Stomach smooth muscle (tissue), 2 donors: ENCODE results near the gene ZKSCAN4.

Experiments used
- H3K27ac ChIP-seq: one replicate; pipeline ENCODE4 v1.7.0; 2013; ENCODE audit warnings: mild to moderate bottlenecking, low read length, inconsistent platforms
- H3K27me3 ChIP-seq, 2 donors: one replicate each; pipeline ENCODE4 v1.7.0; 2013; ENCODE audit warnings: low read length in 2 of 2; ENCODE audit not compliant: insufficient read depth in 2 of 2, control insufficient read depth in 1 of 2
- H3K36me3 ChIP-seq, 2 donors: one replicate each; pipeline ENCODE4 v1.7.0; 2013; ENCODE audit warnings: low read length in 2 of 2; ENCODE audit not compliant: control insufficient read depth in 2 of 2, insufficient read depth in 2 of 2
- H3K4me1 ChIP-seq: one replicate; pipeline ENCODE4 v1.7.0; 2013; ENCODE audit warnings: low read length; ENCODE audit not compliant: control insufficient read depth, insufficient read depth
- H3K4me3 ChIP-seq, 2 donors: one replicate each; pipeline ENCODE4 v1.7.0; 2013; ENCODE audit warnings: low read length in 2 of 2
- H3K9ac ChIP-seq, 2 donors: one replicate each; pipeline ENCODE4 v1.7.0; 2013; ENCODE audit warnings: low read length in 2 of 2, mild to moderate bottlenecking in 1 of 2
- H3K9me3 ChIP-seq, 2 donors: one replicate each; pipeline ENCODE4 v1.7.0; 2013; ENCODE audit warnings: low read length in 2 of 2; ENCODE audit not compliant: control insufficient read depth in 2 of 2
- donor health status: healthy.
- donor health status: Pancreatic carcinoma.

ZKSCAN4 gene

DNA sequence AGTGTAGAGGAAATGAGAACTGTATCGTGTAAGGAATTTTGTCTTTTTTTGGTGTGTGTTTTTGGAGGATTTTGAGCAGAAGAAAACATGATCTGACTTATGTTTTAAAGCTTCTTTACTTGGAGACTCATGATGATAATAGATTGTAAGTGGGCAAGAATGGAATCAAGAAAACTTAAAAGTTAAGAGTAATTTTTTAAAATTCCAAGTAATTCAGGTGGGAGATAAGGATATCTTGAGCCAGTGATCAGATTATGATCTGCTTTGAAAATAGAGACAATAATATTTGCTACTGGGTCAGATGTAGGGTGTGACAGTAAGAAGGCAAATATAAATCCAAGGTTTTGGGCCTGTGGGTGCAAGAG is 15.6 kb upstream of the ZKSCAN4 start:
- Histone ChIP-seq H3K27ac (peak overlapping the region; percentile 81), H3K4me3 (peak overlapping the region; percentile 73 to 91)

DNA sequence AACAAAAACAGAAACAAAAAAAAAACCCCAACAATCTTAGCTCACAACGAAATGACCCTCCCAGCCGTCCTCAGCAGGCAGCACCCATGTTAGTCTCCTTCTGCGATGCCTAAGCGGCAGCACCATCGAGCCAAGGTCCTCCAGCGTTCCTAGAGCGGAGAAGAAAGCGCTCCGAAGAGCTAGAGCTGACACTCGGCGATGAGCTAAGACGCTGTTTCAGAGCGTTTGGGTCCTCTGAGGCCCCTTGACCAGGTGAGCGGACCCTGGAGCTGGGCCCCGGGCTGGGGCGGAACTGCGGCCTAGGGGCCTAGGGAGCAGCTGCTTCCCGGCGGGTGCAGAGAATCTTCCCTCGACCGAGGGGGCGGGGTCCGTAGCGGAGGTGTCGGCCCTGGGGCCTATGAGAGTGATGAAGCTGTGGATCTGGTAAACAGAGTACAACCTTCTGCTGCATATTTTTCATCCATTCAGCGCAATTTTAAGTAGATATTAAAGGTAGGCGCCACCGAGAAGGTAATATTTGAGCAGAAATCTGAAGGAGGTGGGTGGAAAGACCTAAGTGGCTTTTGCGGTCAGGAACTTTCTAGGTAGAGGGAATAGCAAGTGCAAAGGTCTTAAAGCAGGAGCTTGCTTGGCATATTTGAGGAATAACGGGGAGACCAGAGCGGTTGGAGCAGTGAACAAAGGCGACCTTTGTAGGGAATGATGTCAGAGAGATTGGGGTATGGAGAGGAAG is 15.1 kb upstream of the ZKSCAN4 start, which contains the start of gene ZSCAN26:
ZSCAN26 (plus strand) TSS at position 182 of the 733 bp plus-strand sequence. CDS start 4,777 bp downstream, outside the sequence.
- Histone ChIP-seq H3K9ac (peak within 1 kb of the TSS; percentile 89 to 90), H3K27ac (peak within 1 kb of the TSS; percentile 81), H3K27me3 (no peaks in the 10 kb centered on the region), H3K4me1 (peaks cover 3% of the 10 kb centered on the region), H3K4me3 (peak within 1 kb of the TSS; percentile 73 to 91), H3K9me3 (no peaks in the 10 kb centered on the region), H3K36me3 (peaks cover 4 to 7% of the 10 kb centered on the region in 2 donors)

More for the DNA sequence above, 15.6 kb upstream of the ZKSCAN4 start:
- Histone ChIP-seq H3K4me1 (peaks cover 3% of the 10 kb centered on the region), H3K27me3 (no peaks in the 10 kb centered on the region), H3K9me3 (no peaks in the 10 kb centered on the region), H3K9ac (peak overlapping the region; percentile 89 to 90), H3K36me3 (peaks cover 10 to 11% of the 10 kb centered on the region in 2 donors)

DNA sequence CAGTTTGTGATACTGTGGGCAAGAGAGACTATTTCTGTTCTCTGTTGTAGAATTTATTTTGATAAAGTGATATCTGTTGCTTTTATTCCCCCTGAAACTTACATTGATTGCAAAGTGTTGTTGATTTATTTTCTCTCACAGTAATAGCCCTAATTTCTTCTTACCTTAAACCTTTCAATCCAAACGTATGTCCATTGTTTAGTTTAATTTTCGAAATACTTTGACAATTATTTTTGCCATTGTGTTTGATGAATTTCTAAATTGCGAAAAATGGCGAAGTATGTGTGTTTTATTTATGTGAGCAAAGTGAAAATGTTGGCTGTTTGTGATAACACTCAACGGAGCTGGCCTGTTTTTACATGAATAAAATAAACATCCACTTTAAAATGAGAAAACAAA is 14.5 kb upstream of the ZKSCAN4 start:
- peak overlapping the region; percentile 89 to 90 for H3K9ac ChIP-seq
- H3K4me1 ChIP-seq = peaks cover 3% of the 10 kb centered on the region
- H3K4me3 ChIP-seq = peak overlapping the region; percentile 73 to 91
- peaks cover 0 to 2% of the 10 kb centered on the region in 2 donors for H3K36me3 ChIP-seq
- H3K27me3 ChIP-seq = no peaks in the 10 kb centered on the region
- peak overlapping the region; percentile 81 for H3K27ac ChIP-seq
- H3K9me3 ChIP-seq = no peaks in the 10 kb centered on the region

DNA sequence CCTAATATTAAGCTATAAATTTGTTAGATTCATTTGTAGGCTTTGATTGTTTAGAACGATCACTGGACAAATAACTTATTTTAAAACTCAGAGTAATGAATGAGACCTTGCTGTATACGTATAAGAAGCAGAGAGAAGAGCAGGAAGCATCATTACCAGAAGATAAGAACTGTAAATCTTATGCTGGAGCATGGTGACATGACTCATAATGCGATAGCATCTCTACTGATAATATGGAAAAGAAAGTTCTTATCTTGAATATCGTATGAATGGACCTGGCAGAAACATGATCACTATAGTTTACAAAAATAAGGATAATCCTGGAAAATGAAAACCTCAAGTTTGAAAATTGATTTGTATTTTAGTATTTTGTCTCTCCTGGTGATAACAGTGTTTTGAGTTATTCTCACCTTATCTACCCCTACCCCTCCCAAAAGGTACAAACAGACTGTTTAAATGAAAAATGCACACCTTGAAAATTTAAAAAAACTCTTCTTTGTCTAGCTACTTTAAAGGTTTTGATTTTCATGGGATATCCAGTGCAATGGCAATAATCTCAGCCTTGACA is 12.8 kb upstream of the ZKSCAN4 start:
- no peak overlapping the region for H3K27ac ChIP-seq
- no peak overlapping the region for H3K9ac ChIP-seq
- H3K36me3 ChIP-seq = no peaks in the 10 kb centered on the region
- peaks cover 3% of the 10 kb centered on the region for H3K4me1 ChIP-seq
- H3K4me3 ChIP-seq = no peak overlapping the region
- H3K9me3 ChIP-seq = no peaks in the 10 kb centered on the region
- no peaks in the 10 kb centered on the region for H3K27me3 ChIP-seq

DNA sequence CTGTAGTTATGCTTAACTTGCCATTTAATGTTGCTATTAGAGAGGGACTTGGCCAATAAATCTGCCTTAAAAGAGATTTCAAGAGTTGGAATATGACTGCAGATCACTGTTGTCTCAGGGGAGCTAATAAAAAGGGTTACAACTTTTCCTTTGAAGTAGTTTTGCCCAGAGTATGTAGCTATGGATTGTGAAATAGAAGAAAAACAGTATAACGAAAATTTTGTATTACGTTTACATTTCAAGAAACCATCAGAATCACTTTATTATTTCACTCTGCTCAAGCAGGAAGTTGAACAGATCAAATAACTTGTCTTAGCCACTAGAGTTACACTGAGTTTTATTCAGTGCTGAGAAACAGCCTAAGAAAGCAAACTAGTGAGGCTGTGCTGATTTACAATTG is 11.9 kb upstream of the ZKSCAN4 start:
- no peak overlapping the region for H3K4me3 ChIP-seq
- H3K27ac ChIP-seq = no peak overlapping the region
- no peaks in the 10 kb centered on the region for H3K27me3 ChIP-seq
- H3K36me3 ChIP-seq = no peaks in the 10 kb centered on the region
- peaks cover 6% of the 10 kb centered on the region for H3K4me1 ChIP-seq
- H3K9me3 ChIP-seq = peaks cover 3 to 6% of the 10 kb centered on the region in 2 donors
- H3K9ac ChIP-seq = no peak overlapping the region

DNA sequence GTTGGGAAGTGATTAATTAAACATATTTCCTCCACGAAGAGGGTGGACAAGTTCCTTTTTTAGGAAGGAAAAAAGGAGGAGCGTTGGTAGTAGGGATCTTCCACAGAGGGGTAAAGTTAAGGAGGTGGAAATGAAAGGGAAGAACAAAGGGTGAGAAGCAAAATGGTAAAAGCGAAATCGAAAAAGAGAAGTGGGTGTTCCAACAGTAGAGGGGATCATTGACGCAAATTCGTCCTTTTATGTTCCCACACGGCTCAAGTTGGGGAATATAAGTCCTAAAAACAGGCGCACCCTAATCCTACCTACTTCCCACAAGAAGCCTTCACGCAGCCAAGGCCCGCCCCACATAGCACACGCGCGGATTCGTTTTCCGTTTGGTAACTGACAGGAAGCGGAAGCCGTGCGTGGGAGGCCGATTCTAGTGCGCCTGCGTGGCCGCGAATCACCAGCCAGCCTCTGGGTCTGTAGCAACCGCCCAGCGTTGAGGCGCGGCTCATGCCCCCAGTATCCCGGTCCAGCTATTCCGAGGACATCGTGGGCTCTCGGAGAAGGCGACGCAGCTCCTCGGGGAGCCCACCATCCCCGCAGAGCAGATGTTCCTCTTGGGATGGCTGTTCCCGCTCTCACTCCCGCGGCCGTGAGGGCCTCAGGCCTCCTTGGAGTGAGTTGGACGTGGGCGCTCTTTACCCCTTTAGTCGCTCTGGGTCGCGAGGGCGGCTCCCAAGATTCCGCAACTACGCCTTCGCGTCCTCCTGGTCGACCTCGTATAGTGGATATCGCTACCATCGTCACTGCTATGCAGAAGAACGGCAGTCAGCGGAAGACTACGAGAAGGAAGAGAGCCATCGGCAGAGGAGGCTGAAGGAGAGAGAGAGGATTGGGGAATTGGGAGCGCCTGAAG is 7.1 kb upstream of the ZKSCAN4 start, which contains the start of gene NKAPL:
NKAPL (plus strand) TSS at position 421 of the 901 bp plus-strand sequence; CDS start at position 496, 75 bp downstream.
- Histone ChIP-seq H3K27ac (peak within 1 kb of the TSS; percentile 3), H3K9me3 (peaks cover 3 to 11% of the 10 kb centered on the region in 2 donors), H3K9ac (peak within 1 kb of the TSS in 1 of 2 donors; percentile 22), H3K27me3 (no peaks in the 10 kb centered on the region), H3K4me3 (peak within 1 kb of the TSS; percentile 72 to 74), H3K36me3 (no peaks in the 10 kb centered on the region), H3K4me1 (peaks cover 4% of the 10 kb centered on the region)

DNA sequence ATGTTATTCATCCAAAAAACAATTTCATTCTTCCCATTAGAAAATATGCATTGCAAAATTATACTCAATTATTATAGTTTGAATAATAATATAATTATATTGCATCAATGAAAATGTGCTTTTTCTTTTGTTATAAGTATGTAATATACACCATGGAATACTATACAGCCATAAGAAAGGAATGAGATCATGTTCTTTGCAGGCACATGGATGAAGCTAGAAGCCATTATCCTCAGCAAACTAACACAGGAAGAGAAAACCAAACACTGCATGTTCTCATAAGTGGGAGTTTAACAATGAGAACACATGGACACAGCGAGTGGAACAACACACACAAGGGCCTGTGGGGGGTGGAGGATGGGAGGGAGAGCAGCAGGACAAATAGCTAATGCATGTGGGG is 5.0 kb upstream of the ZKSCAN4 start:
- H3K4me1 ChIP-seq = peaks cover 11% of the 10 kb centered on the region

DNA sequence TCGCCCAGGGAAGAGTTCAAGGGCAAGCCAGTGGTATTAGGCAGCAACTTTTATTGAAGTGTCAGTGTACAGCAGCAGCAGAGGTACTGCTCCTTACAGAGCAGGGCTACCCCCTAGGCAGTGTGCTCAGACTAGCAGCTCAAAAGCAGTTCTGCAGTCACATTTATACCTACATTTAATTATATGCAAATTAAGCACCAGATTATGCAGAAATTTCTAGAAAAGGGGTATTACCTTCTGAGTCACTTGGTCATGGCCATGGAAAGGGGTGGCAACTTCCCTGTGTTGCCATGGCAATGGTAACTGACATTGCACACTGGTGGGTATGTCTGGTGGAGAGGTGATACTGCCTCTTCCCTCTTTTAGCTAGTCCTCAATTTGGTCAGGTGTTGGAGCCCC is 2.1 kb upstream of the ZKSCAN4 start:
- peaks cover 22% of the 10 kb centered on the region for H3K4me1 ChIP-seq
- no peaks in the 10 kb centered on the region for H3K27me3 ChIP-seq
- no peak overlapping the region for H3K9ac ChIP-seq
- H3K9me3 ChIP-seq = peaks cover 0 to 5% of the 10 kb centered on the region in 2 donors
- H3K27ac ChIP-seq = no peak overlapping the region
- H3K36me3 ChIP-seq = no peaks in the 10 kb centered on the region
- no peak overlapping the region for H3K4me3 ChIP-seq

More for the DNA sequence above, 5.0 kb upstream of the ZKSCAN4 start:
- H3K4me3 ChIP-seq = no peak overlapping the region
- H3K36me3 ChIP-seq = no peaks in the 10 kb centered on the region
- no peak overlapping the region for H3K27ac ChIP-seq
- no peaks in the 10 kb centered on the region for H3K27me3 ChIP-seq
- no peak overlapping the region for H3K9ac ChIP-seq
- peaks cover 3 to 11% of the 10 kb centered on the region in 2 donors for H3K9me3 ChIP-seq

DNA sequence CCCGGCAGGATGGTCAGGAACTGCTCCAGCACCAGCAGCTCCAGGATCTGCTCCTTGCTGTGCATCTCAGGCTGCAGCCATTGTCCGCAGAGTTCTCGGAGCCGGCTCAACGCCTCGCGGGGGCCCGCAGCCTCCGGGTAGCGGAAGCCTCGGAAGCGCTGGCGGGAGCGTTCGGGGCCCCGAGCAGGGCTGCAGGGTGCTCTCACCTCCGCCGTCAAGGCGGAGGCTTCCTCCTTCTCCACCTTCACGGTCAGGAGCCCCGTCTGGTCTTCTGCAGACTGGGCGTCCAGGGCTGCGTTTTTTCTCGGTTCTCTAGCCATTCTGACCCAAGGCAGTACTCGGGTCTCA is 434 bp downstream of the ZKSCAN4 start:
- peaks cover 22% of the 10 kb centered on the region for H3K4me1 ChIP-seq
- peak overlapping the region; percentile 84 to 90 for H3K9ac ChIP-seq
- no peak overlapping the region for H3K27ac ChIP-seq
- H3K36me3 ChIP-seq = peaks cover 0 to 8% of the 10 kb centered on the region in 2 donors
- H3K4me3 ChIP-seq = peak overlapping the region; percentile 93 to 98
- H3K9me3 ChIP-seq = no peaks in the 10 kb centered on the region
- no peaks in the 10 kb centered on the region for H3K27me3 ChIP-seq

DNA sequence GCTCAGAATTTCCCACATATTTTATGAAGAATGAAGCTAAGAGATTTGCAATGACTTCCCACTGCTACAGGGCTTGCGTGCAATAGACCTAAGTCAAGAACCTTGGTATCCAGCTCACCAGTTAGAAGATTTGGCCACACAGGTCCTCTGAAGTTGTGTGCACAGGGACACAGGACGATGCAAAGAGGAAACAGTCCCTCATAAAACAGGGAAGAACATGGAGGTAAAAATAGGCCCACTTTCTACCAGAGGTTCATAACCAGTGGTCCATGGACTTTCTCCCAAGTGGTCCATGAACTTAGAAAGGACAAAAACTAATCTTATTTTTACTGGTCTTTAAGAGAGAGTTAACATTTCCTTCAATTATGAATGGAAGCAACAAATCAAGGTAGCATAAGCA is 1.3 kb downstream of the ZKSCAN4 start:
- Histone ChIP-seq H3K9ac (no peak overlapping the region), H3K27me3 (no peaks in the 10 kb centered on the region), H3K4me3 (peak overlapping the region; percentile 40 to 98), H3K36me3 (peaks cover 9 to 16% of the 10 kb centered on the region in 2 donors), H3K9me3 (no peaks in the 10 kb centered on the region), H3K27ac (no peak overlapping the region), H3K4me1 (peaks cover 22% of the 10 kb centered on the region)
